Endothelial cell of umbilical vein (primary cell): ENCODE data around the gene GPR135.
A peak's percentile ranks its signal among the peaks of the same experiment; 100 is the strongest.

Experiments
- CTCF ChIP-seq, 2 donors: IDR thresholded peaks; 1 replicate in 1 of 2; 2 replicates in 1 of 2; pipeline ENCODE4 v1.5.1; 2011; ENCODE audit warnings: low read length in 2 of 2, mild to moderate bottlenecking in 2 of 2, moderate library complexity in 2 of 2, control low read depth in 1 of 2, inconsistent platforms in 1 of 2, low read depth in 1 of 2; ENCODE audit not compliant: insufficient read depth in 1 of 2; ENCODE audit errors: extremely low read depth in 1 of 2
- EZH2 ChIP-seq: IDR thresholded peaks from 2 replicates; pipeline ENCODE4 v1.6.1; 2012; ENCODE audit warnings: borderline replicate concordance, low read depth, mild to moderate bottlenecking, moderate library complexity, low read length, inconsistent platforms; ENCODE audit not compliant: severe bottlenecking
- FOS ChIP-seq: IDR thresholded peaks from 2 replicates; pipeline ENCODE4 v1.6.1; 2011; ENCODE audit warnings: mild to moderate bottlenecking, low read length, moderate library complexity, borderline replicate concordance; ENCODE audit not compliant: insufficient read depth
- GATA2 ChIP-seq: IDR thresholded peaks from 2 replicates; pipeline ENCODE4 v1.7.0; 2011; ENCODE audit warnings: low read depth, mild to moderate bottlenecking, moderate library complexity, mixed read lengths, low read length; ENCODE audit not compliant: insufficient read length, insufficient read depth
- JUN ChIP-seq: IDR thresholded peaks from 2 replicates; pipeline ENCODE4 v1.6.1; 2011; ENCODE audit warnings: borderline replicate concordance, low read depth; ENCODE audit not compliant: insufficient read length, insufficient read depth
- MYC ChIP-seq: IDR thresholded peaks from one replicate; pipeline ENCODE4 v1.6.1; 2011; ENCODE audit warnings: mild to moderate bottlenecking, low read depth, low read length
- POLR2A ChIP-seq: IDR thresholded peaks from 2 replicates; pipeline ENCODE4 v1.6.1; 2012; ENCODE audit warnings: low read depth, mild to moderate bottlenecking, control low read depth, low read length
- POLR2AphosphoS5 ChIP-seq: IDR thresholded peaks from 2 replicates; pipeline ENCODE4 v1.6.1; 2012; ENCODE audit warnings: low read depth, mild to moderate bottlenecking, control low read depth, low read length, moderate library complexity; ENCODE audit not compliant: insufficient read depth
- TF ChIP-seq, protein P1 (sequence below): IDR thresholded peaks from 2 replicates; pipeline ENCODE4 v1.6.1; 2011; ENCODE audit not compliant: insufficient read depth, insufficient read length

- no peak for TF ChIP-seq POLR2A
- TF ChIP-seq CTCF (IDR thresholded peaks at IDR 0.05; ENCODE audit: extremely low read depth in 1 of 2, insufficient read depth in 1 of 2, low read depth in 1 of 2, low read length in 2 of 2) = no peak
- no peak for TF ChIP-seq EZH2
- no peak for TF ChIP-seq POLR2AphosphoS5
- peak; percentile 21 for TF ChIP-seq GATA2
- TF ChIP-seq, protein P1, sequence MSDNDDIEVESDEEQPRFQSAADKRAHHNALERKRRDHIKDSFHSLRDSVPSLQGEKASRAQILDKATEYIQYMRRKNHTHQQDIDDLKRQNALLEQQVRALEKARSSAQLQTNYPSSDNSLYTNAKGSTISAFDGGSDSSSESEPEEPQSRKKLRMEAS = no peak
- TF ChIP-seq MYC = no peak
- peak; percentile 62 for TF ChIP-seq FOS
- TF ChIP-seq JUN = no peak
These were observed 27.0 kb downstream of the GPR135 start for GRCh38 chr14:59438195-59438647.
